Activated T-cell treated with anti-CD3 and anti-CD28 coated beads for 1 hour (primary cell): ENCODE measurements around the gene ARHGAP22.

Source experiments
- DNase-seq: peaks from one replicate; pipeline ENCODE4 v3.0.0-alpha.2; 2020; ENCODE audit warnings: low read depth

The ARHGAP22 gene

GRCh38 chr10:48607356-48608278 lies 2.7 kb upstream of the ARHGAP22 start:
- no peak for DNase-seq

- no peak for DNase-seq
Measured at GRCh38 chr10:48606530-48607355, 1.9 kb upstream of the ARHGAP22 start.

GRCh38 chr10:48605786-48606529 lies 1.1 kb upstream of the ARHGAP22 start:
- no peak for DNase-seq

GRCh38 chr10:48604039-48604990 lies 558 bp downstream of the ARHGAP22 start:
- DNase-seq = no peak

- DNase-seq = no peak
Measured at GRCh38 chr10:48603421-48604038, 1.3 kb downstream of the ARHGAP22 start.

- DNase-seq = no peak
Measured at GRCh38 chr10:48602401-48603135, 2.3 kb downstream of the ARHGAP22 start.

GRCh38 chr10:48601789-48602188 lies 3.1 kb downstream of the ARHGAP22 start:
- no peak for DNase-seq

- no peak for DNase-seq
Measured at GRCh38 chr10:48600645-48601505, 4.0 kb downstream of the ARHGAP22 start.

GRCh38 chr10:48599830-48600134 lies 5.1 kb downstream of the ARHGAP22 start:
- DNase-seq = no peak

GRCh38 chr10:48598936-48599829 lies 5.7 kb downstream of the ARHGAP22 start:
- DNase-seq = no peak

- no peak for DNase-seq
Measured at GRCh38 chr10:48598243-48598935, 6.5 kb downstream of the ARHGAP22 start.

- DNase-seq = no peak
Measured at GRCh38 chr10:48595539-48595932, 9.3 kb downstream of the ARHGAP22 start.

- DNase-seq = no peak
Measured at GRCh38 chr10:48594803-48595538, 9.9 kb downstream of the ARHGAP22 start.

GRCh38 chr10:48594371-48594770 lies 10.5 kb downstream of the ARHGAP22 start:
- no peak for DNase-seq

- no peak for DNase-seq
Measured at GRCh38 chr10:48592346-48592745, 12.5 kb downstream of the ARHGAP22 start.

- DNase-seq = no peak
Measured at GRCh38 chr10:48590945-48591344, 13.9 kb downstream of the ARHGAP22 start.

- DNase-seq = no peak
Measured at GRCh38 chr10:48589266-48589665, 15.6 kb downstream of the ARHGAP22 start.
